ENCODE measurements around the gene PCIF1. TPM values are rescaled to one million over a fixed set of nuclear protein-coding genes. Genes with fewer than 3 reads are reported as not detected.

The PCIF1 gene
- total RNA-seq, 4 donors from 2014 or later = 10.4 to 36.8 (median 16.4) TPM

DNA sequence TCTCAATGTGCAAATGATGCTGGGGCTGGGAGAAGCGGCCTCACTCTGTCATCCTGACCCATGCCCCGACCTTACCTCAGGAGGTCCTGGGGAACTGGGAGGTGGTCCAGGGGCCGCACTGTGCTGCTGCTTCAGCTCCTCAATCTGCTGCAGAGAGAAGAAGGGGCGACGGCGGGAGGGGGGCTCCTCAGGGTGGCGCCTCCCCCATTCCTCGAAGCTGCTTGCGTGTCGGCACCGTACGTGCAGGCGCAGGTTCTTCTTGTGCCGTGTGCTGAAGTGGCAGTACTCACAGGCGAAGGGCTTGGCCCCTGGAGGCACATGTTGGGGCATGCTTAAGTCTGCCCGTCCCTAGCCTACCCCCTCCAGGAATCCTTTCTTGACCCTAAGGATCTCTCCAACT is 24.6 kb downstream of the PCIF1 start:
- no peaks in the 10 kb centered on the region for H3K4me1 ChIP-seq
- no peak for DNase-seq
- H3K9me3 ChIP-seq = no peaks in the 10 kb centered on the region
- 87 to 100% methylated on average over 3 to 10 of the region's 16 CpGs for WGBS, 2 donors
- no peak overlapping the region for H3K27ac ChIP-seq
- peaks cover 46 to 91% (median 65%) of the 10 kb centered on the region in 3 donors for H3K36me3 ChIP-seq
- TF ChIP-seq POLR2A (IDR thresholded peaks at IDR 0.05) = no peak
- TF ChIP-seq, protein P1, sequence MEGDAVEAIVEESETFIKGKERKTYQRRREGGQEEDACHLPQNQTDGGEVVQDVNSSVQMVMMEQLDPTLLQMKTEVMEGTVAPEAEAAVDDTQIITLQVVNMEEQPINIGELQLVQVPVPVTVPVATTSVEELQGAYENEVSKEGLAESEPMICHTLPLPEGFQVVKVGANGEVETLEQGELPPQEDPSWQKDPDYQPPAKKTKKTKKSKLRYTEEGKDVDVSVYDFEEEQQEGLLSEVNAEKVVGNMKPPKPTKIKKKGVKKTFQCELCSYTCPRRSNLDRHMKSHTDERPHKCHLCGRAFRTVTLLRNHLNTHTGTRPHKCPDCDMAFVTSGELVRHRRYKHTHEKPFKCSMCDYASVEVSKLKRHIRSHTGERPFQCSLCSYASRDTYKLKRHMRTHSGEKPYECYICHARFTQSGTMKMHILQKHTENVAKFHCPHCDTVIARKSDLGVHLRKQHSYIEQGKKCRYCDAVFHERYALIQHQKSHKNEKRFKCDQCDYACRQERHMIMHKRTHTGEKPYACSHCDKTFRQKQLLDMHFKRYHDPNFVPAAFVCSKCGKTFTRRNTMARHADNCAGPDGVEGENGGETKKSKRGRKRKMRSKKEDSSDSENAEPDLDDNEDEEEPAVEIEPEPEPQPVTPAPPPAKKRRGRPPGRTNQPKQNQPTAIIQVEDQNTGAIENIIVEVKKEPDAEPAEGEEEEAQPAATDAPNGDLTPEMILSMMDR (IDR thresholded peaks at IDR 0.05) = no peak
- H3K27me3 ChIP-seq = no peaks in the 10 kb centered on the region
- intact Hi-C loops (cut with DNase I) = no loop called here
- H3K4me3 ChIP-seq = no peak overlapping the region

DNA sequence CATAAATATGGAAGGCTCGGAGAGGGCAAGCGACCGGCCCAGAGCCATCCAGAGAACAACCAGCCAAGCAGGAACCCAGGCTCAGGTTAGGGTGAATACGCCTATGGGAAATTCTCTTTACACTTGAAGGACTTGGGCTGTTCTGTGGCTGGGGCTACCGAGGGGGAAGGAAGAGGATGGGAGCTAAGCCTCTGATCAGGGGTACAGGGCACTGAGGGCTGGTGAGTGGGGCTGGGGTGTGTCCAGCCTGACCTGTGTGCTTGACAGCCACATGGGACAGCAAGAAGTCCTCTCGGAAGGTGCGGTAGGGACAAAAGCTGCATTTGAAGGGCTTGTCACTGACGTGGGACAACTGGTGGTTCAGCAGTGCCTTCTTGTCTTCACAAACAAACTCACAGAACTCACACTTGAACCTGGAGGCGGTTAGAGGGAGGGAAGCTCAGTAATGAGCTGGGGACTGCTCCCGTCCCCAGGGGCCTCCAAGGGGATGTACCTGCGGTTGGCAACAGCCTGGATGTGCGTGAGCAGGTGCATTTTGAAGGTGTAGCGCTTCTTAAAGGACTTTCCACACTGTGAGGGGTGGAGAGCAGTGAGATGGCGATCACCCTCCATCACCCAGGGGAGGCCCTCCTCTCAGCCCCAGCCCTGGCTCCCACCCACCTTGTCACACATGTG is 25.6 kb downstream of the PCIF1 start:
- Histone ChIP-seq H3K4me3 (no peak overlapping the region), H3K27ac (no peak overlapping the region), H3K9me3 (no peaks in the 10 kb centered on the region), H3K4me1 (no peaks in the 10 kb centered on the region), H3K27me3 (no peaks in the 10 kb centered on the region), H3K36me3 (peaks cover 49 to 99% (median 70%) of the 10 kb centered on the region in 3 donors)
- 87 to 92% methylated on average over 10 to 11 of the region's 14 CpGs for WGBS, 2 donors
- no peak for DNase-seq
- intact Hi-C loops (cut with DNase I) = loop anchor here (10.0 kb wide), 1 partner anchor 145 kb away; the partner anchor contains the start of gene UBE2C
- TF ChIP-seq, protein P1 (IDR thresholded peaks at IDR 0.05) = no peak
- no peak for TF ChIP-seq POLR2A (IDR thresholded peaks at IDR 0.05)

DNA sequence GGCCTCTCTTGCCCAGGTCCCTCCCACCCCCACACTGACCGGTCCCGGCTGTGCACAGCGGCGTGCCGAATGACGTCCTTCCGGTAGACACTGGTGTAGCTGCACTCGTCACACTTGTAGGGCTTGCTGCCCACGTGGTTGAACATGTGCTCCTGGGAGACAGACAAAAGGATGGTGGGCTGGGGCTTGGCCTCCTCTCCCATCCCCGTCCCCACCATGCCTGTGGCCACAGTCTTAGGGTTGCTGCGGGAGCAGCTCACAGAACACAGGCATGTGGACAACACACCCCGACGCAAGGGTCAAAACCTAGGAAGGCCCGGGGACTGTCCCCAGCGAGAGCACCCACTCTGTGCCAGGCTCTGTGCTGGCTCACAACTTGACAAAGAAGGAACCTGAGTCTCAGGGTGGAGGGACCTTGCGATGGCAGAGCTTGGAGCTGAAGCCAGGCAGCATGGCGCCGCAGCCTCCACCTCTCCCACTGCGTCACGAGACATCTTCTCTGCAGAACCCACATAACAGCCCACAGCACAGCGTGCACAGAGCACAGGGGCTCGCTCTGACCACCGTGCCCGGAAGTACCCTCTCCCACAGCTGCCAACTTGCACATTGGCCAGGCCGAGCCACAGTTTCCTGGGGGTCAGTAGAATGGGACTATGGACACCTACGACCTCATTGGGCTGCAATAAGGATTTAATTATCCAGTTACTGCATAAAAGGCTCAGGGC is 27.7 kb downstream of the PCIF1 start:
- no peaks in the 10 kb centered on the region for H3K9me3 ChIP-seq
- no peak overlapping the region for H3K4me3 ChIP-seq
- WGBS, 2 donors = 92 to 97% methylated on average over 8 to 11 of the region's 26 CpGs
- no peaks in the 10 kb centered on the region for H3K27me3 ChIP-seq
- H3K4me1 ChIP-seq = no peaks in the 10 kb centered on the region
- peaks cover 54 to 100% (median 87%) of the 10 kb centered on the region in 3 donors for H3K36me3 ChIP-seq
- H3K27ac ChIP-seq = no peak overlapping the region
- DNase-seq = no peak
- TF ChIP-seq, protein P1 (IDR thresholded peaks at IDR 0.05) = no peak
- TF ChIP-seq POLR2A (IDR thresholded peaks at IDR 0.05) = no peak
- intact Hi-C loops (cut with DNase I) = loop anchor here (10.0 kb wide), 1 partner anchor 147 kb away; the partner anchor contains the start of gene UBE2C

DNA sequence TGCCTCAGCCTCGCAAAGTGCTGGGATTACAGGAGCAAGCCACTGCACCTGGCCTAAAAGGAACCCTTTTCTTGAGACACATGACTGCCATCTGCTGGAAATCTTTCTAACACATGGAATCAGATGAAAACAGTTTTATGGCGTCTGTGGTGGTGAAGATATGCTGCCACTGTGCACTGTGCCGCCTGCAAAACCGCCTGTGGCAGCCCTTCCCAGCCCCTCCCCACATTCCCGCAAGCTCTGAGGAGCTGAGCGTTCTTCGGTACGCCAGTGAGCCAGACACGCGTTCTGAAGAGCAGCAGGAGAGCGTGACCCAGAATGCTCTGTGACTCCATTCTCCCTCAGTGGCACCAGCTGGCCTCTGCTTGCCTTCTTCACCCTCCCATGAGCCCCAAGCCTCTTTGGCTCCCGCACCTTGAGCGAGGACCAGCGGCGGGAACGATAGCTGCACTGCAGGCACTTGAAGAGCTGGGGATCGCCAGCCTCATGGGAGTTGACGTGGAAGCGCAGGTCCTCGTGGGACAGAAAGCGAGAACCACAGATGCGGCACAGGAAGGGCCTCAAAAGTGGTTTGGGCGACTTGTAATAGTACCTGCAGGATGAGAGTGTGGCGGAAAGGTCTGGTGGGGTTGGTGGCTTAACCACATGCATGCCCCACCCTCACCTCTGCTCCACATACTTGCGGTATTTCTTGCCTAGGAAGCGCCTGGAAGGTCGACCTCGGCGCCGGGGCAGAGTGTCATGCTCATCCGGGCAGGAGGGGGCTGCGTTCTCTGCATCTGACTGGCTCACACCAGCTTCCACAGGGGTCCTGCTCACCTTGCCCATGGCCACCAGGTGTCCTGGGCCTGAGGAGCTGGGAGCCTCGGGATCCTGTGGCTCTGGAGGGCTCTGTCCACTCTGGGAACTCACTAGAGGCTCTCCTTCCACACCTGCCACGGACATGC is 28.8 kb downstream of the PCIF1 start:
- no peak for DNase-seq
- H3K27ac ChIP-seq = no peak overlapping the region
- H3K4me3 ChIP-seq = no peak overlapping the region
- WGBS, 2 donors = 83 to 95% methylated on average over 16 to 17 of the region's 34 CpGs
- peaks cover 0 to under 1% (median 0%) of the 10 kb centered on the region in 3 donors for H3K4me1 ChIP-seq
- TF ChIP-seq POLR2A (IDR thresholded peaks at IDR 0.05) = no peak
- TF ChIP-seq, protein P1 (IDR thresholded peaks at IDR 0.05) = peak in 4 of 6 experiments; percentile 31 to 57 (median 40)
- intact Hi-C loops (cut with DNase I) = loop anchor here (10.0 kb wide), 1 partner anchor 149 kb away; the partner anchor contains the start of gene UBE2C
- no peaks in the 10 kb centered on the region for H3K9me3 ChIP-seq
- H3K27me3 ChIP-seq = no peaks in the 10 kb centered on the region
- H3K36me3 ChIP-seq = peaks cover 59 to 100% (median 87%) of the 10 kb centered on the region in 3 donors
